SK-N-SH (cell line): ENCODE measurements around the gene BCAP31. TPM values are rescaled to one million over a fixed set of nuclear protein-coding genes. Genes with fewer than 3 reads are reported as not detected.
A peak's percentile ranks its signal among the peaks of the same experiment; 100 is the strongest.

ENCODE experiments used
- CTCF ChIA-PET: fragments of 300-600, 350-600 bp; formaldehyde crosslinking; extraction: SDS; loops from one replicate; lab custom pipeline; 2021; lab: Yijun Ruan, JAX
- POLR2A ChIA-PET: fragments of 350-600 bp; sonication (Branson Sonifier 250); formaldehyde crosslinking; extraction: SDS; loops from one replicate; lab custom pipeline; 2020; ENCODE audit warnings: antibody characterized with exemption, inconsistent platforms; lab: Yijun Ruan, JAX
- DNase-seq: peaks from one replicate; pipeline ENCODE4 v3.0.0; 2012
- H2AFZ ChIP-seq: fragments of 200-600 bp; sonication (generic); 2 replicates; pipeline ENCODE4 v1.8.1; 2016; ENCODE audit warnings: antibody characterized with exemption, mild to moderate bottlenecking, low read depth
- H3F3A ChIP-seq: fragments of 200-600 bp; sonication (generic); replicated peaks from 2 replicates; pipeline ENCODE3; 2016; ENCODE audit warnings: antibody characterized with exemption, mild to moderate bottlenecking; ENCODE audit not compliant: insufficient read depth
- H3K27ac ChIP-seq, 2 experiments: fragments of 200-500 bp in 1 of 2; fragments of 200-600 bp in 1 of 2; sonication (Bioruptor generic) in 1 of 2; sonication (generic), shearing (Covaris generic) in 1 of 2; 2 replicates each; pipeline versions ENCODE4 v1.5.1 to v1.6.1; 2014 to 2016; ENCODE audit warnings: low read depth in 2 of 2, inconsistent platforms in 1 of 2, low read length in 1 of 2, mild to moderate bottlenecking in 1 of 2, mixed read lengths in 1 of 2
- H3K27me3 ChIP-seq: fragments of 200-600 bp; sonication (generic), shearing (Covaris generic); 2 replicates; pipeline ENCODE4 v1.6.1; 2016; ENCODE audit warnings: mixed run types; ENCODE audit not compliant: insufficient read depth
- H3K36me3 ChIP-seq, 2 experiments: fragments of 200-500 bp in 1 of 2; fragments of 200-600 bp in 1 of 2; sonication (Bioruptor generic) in 1 of 2; sonication (generic) in 1 of 2; replicated peaks in 1 of 2; 2 replicates each; pipeline versions ENCODE3 to v1.5.1; 2014 to 2016; ENCODE audit warnings: low read length in 1 of 2, mild to moderate bottlenecking in 1 of 2; ENCODE audit not compliant: insufficient read depth in 2 of 2, control insufficient read depth in 1 of 2
- H3K4me1 ChIP-seq, 2 experiments: fragments of 200-500 bp in 1 of 2; fragments of 200-600 bp in 1 of 2; sonication (Bioruptor generic) in 1 of 2; sonication (generic), shearing (Covaris generic) in 1 of 2; 2 replicates each; pipeline versions ENCODE4 v1.5.1 to v1.6.1; 2014 to 2016; ENCODE audit warnings: low read depth in 1 of 2, low read length in 1 of 2, mixed run types in 1 of 2; ENCODE audit not compliant: insufficient read depth in 2 of 2, control insufficient read depth in 1 of 2
- H3K4me2 ChIP-seq: fragments of 200-600 bp; sonication (generic), shearing (Covaris generic); 2 replicates; pipeline ENCODE4 v1.6.1; 2017; ENCODE audit warnings: mixed run types
- H3K4me3 ChIP-seq, 2 experiments: fragments of 200-500 bp in 1 of 2; fragments of 200-600 bp in 1 of 2; sonication (Bioruptor generic) in 1 of 2; sonication (generic), shearing (Covaris generic) in 1 of 2; 2 replicates each; pipeline versions ENCODE4 v1.5.1 to v1.8.1; 2014 to 2016; ENCODE audit warnings: low read depth in 2 of 2, inconsistent platforms in 1 of 2, low read length in 1 of 2, mild to moderate bottlenecking in 1 of 2, mixed read lengths in 1 of 2, moderate library complexity in 1 of 2
- H3K79me2 ChIP-seq: fragments of 200-600 bp; sonication (generic); 2 replicates; pipeline ENCODE4 v1.8.1; 2017; ENCODE audit warnings: mild to moderate bottlenecking; ENCODE audit not compliant: insufficient read depth
- H3K9ac ChIP-seq: fragments of 200-600 bp; sonication (generic); 2 replicates; pipeline ENCODE4 v1.6.1; 2017; ENCODE audit warnings: mixed run types
- H3K9me2 ChIP-seq: fragments of 200-600 bp; sonication (generic); 2 replicates; pipeline ENCODE4 v1.6.1; 2017; ENCODE audit warnings: mixed run types
- H3K9me3 ChIP-seq: fragments of 200-600 bp; sonication (generic); 2 replicates; pipeline ENCODE4 v1.6.1; 2017; ENCODE audit warnings: mixed run types, mild to moderate bottlenecking, moderate library complexity
- H4K20me1 ChIP-seq: fragments of 200-600 bp; sonication (generic); 2 replicates; pipeline ENCODE4 v1.6.1; 2017; ENCODE audit warnings: mild to moderate bottlenecking, mixed run types; ENCODE audit not compliant: insufficient read depth
- CHD2 ChIP-seq: fragments of 150-350 bp; IDR thresholded peaks from 2 replicates; pipeline ENCODE4 v1.6.1; 2018; ENCODE audit warnings: low read length; ENCODE audit not compliant: partially characterized antibody
- EZH2phosphoT487 ChIP-seq: fragments of 200-600 bp; sonication (generic); IDR thresholded peaks from 2 replicates; pipeline ENCODE4 v1.6.1; 2017; ENCODE audit warnings: low read depth, mixed run types, mild to moderate bottlenecking, antibody characterized with exemption, moderate library complexity, borderline replicate concordance
- GATA2 ChIP-seq: sonication (generic); formaldehyde crosslinking; IDR thresholded peaks from 2 replicates; pipeline ENCODE4 v1.5.0; 2020; ENCODE audit warnings: mild to moderate bottlenecking, missing genetic modification reagents
- IRF3 ChIP-seq: fragments of 150-350 bp; IDR thresholded peaks from 2 replicates; pipeline ENCODE4 v1.6.1; 2016; ENCODE audit warnings: mild to moderate bottlenecking, low read depth, low read length
- JUND ChIP-seq: IDR thresholded peaks from 2 replicates; pipeline ENCODE4 v1.4.0; 2012
- MXI1 ChIP-seq: IDR thresholded peaks from 2 replicates; pipeline ENCODE4 v1.6.1; 2012; ENCODE audit warnings: mild to moderate bottlenecking, low read depth, low read length, improper control_type of control experiment
- NFIC ChIP-seq: IDR thresholded peaks from 2 replicates; pipeline ENCODE4 v1.4.0; 2012; ENCODE audit warnings: borderline replicate concordance
- NRF1 ChIP-seq: IDR thresholded peaks from 2 replicates; pipeline ENCODE4 v1.6.1; 2012; ENCODE audit warnings: low read depth, mild to moderate bottlenecking, low read length
- RAD21 ChIP-seq: IDR thresholded peaks from 2 replicates; pipeline ENCODE4 v1.6.1; 2012; ENCODE audit warnings: mild to moderate bottlenecking, low read length
- RFX5 ChIP-seq: IDR thresholded peaks from 2 replicates; pipeline ENCODE4 v1.6.1; 2012; ENCODE audit warnings: mild to moderate bottlenecking, improper control_type of control experiment, low read length
- RXRA ChIP-seq: IDR thresholded peaks from 2 replicates; pipeline ENCODE4 v1.4.0; 2012; ENCODE audit warnings: low read depth, mild to moderate bottlenecking, borderline replicate concordance
- SIN3A ChIP-seq: IDR thresholded peaks from 2 replicates; pipeline ENCODE4 v1.6.1; 2012; ENCODE audit warnings: low read depth, mild to moderate bottlenecking, low read length, moderate library complexity, borderline replicate concordance
- TEAD4 ChIP-seq: IDR thresholded peaks from 2 replicates; pipeline ENCODE4 v1.4.0; 2012; ENCODE audit warnings: mild to moderate bottlenecking, borderline replicate concordance; ENCODE audit not compliant: insufficient read depth
- YY1 ChIP-seq: IDR thresholded peaks from 2 replicates; pipeline ENCODE4 v1.4.0; 2012; ENCODE audit warnings: low read depth, mild to moderate bottlenecking
- WGBS: methylation state at CpG from one replicate; pipeline ENCODE4 v1.1.6; 2017; ENCODE audit warnings: low lambda C conversion rate; 5-methylcytosine and 5-hydroxymethylcytosine counted together
- polyA plus RNA-seq, 3 experiments: library from polyadenylated mRNA; depleted of rRNA; stranded (reverse); fragments of >200 nt; gene quantifications; 2 replicates each; pipeline ENCODE4 v1.2.3, GENCODE V29; 2012
- TF ChIP-seq, protein P1 (sequence below): fragments of 200-600 bp; sonication (generic); IDR thresholded peaks from 2 replicates; pipeline ENCODE4 v1.6.1; 2017; ENCODE audit warnings: antibody characterized with exemption, mild to moderate bottlenecking, moderate library complexity
- TF ChIP-seq, protein P2 (sequence below): IDR thresholded peaks from 2 replicates; pipeline ENCODE4; 2012
- TF ChIP-seq, protein P3 (sequence below): IDR thresholded peaks from 2 replicates; pipeline ENCODE4 v1.4.0; 2012; ENCODE audit warnings: low read depth, borderline replicate concordance

The BCAP31 gene
- polyA plus RNA-seq, 1 of the 3 experiments (the other 2 are of a cell fraction): 173 TPM

GRCh38 chrX:153726286-153727122 lies 2.3 kb upstream of the BCAP31 start:
- Histone ChIP-seq H3K79me2 (peaks cover 20% of the 10 kb centered on the region), H3K9ac (peak overlapping the region; percentile 18; the same call in 1 of the 2 replicates), H3K27ac (peak overlapping the region; percentile 47 to 76), H2AFZ (no peak overlapping the region), H4K20me1 (peaks cover 19% of the 10 kb centered on the region), H3K4me1 (peaks cover 7 to 38% of the 10 kb centered on the region in 2 experiments; a peak in 3 of 4 replicates), H3K36me3 (peaks cover 4 to 5% of the 10 kb centered on the region in 2 experiments), H3K9me3 (no peaks in the 10 kb centered on the region), H3K4me2 (peak overlapping the region; percentile 77), H3K9me2 (no peaks in the 10 kb centered on the region), H3F3A (no peaks in the 10 kb centered on the region), H3K27me3 (no peaks in the 10 kb centered on the region), H3K4me3 (peak overlapping the region; percentile 33 to 47)
- DNase-seq: peak; percentile 80
- 30% methylated on average over 25 of the region's 35 CpGs for WGBS
- POLR2A ChIA-PET: interaction anchor here (1.3 kb wide), 1 partner anchor 37 kb away, joined by 4 read pairs; no protein-coding TSS in a partner anchor
- TF ChIP-seq CHD2 (no peak), GATA2 (CRISPR knock-in tag) (0 out of 2 replicates have a peak, but pooled peaks have one; percentile 3)
- TF ChIP-seq, all 33 proteins: peak for 1
- CTCF ChIA-PET: interaction anchor here (0.6 to 2.7 kb wide), 4 partner anchors 12 to 256 kb away, joined by 3 to 11 read pairs (median 4); partner anchors contain the start of genes HAUS7 and PLXNB3

GRCh38 chrX:153725832-153726285 lies 1.7 kb upstream of the BCAP31 start:
- CTCF ChIA-PET: interaction anchor here (0.6 to 2.7 kb wide), 3 partner anchors 13 to 38 kb away, joined by 3 to 11 read pairs (median 5); partner anchors contain the start of gene PLXNB3
- Histone ChIP-seq H3K4me2 (peak overlapping the region; percentile 77; the same call in 1 of the 2 replicates), H3K4me1 (peaks cover 7 to 38% of the 10 kb centered on the region in 2 experiments; a peak in 3 of 4 replicates), H3K9me2 (no peaks in the 10 kb centered on the region), H3K79me2 (peaks cover 27% of the 10 kb centered on the region), H3K27ac (peak overlapping the region; percentile 47 to 76; a peak in 3 of 4 replicates), H3K27me3 (no peaks in the 10 kb centered on the region), H3K36me3 (peaks cover 0 to 6% of the 10 kb centered on the region in 2 experiments), H3K9me3 (no peaks in the 10 kb centered on the region), H3K9ac (no peak overlapping the region), H3K4me3 (no peak overlapping the region), H4K20me1 (peaks cover 22% of the 10 kb centered on the region), H3F3A (no peaks in the 10 kb centered on the region), H2AFZ (no peak overlapping the region)
- peak; percentile 41 for DNase-seq
- WGBS: 78% methylated on average over 28 of the region's 35 CpGs
- no peak for TF ChIP-seq MXI1
- TF ChIP-seq IRF3: no peak
- no peak for TF ChIP-seq RXRA
- TF ChIP-seq NRF1: no peak
- TF ChIP-seq, protein P1, sequence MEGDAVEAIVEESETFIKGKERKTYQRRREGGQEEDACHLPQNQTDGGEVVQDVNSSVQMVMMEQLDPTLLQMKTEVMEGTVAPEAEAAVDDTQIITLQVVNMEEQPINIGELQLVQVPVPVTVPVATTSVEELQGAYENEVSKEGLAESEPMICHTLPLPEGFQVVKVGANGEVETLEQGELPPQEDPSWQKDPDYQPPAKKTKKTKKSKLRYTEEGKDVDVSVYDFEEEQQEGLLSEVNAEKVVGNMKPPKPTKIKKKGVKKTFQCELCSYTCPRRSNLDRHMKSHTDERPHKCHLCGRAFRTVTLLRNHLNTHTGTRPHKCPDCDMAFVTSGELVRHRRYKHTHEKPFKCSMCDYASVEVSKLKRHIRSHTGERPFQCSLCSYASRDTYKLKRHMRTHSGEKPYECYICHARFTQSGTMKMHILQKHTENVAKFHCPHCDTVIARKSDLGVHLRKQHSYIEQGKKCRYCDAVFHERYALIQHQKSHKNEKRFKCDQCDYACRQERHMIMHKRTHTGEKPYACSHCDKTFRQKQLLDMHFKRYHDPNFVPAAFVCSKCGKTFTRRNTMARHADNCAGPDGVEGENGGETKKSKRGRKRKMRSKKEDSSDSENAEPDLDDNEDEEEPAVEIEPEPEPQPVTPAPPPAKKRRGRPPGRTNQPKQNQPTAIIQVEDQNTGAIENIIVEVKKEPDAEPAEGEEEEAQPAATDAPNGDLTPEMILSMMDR: no peak
- TF ChIP-seq, protein P2, sequence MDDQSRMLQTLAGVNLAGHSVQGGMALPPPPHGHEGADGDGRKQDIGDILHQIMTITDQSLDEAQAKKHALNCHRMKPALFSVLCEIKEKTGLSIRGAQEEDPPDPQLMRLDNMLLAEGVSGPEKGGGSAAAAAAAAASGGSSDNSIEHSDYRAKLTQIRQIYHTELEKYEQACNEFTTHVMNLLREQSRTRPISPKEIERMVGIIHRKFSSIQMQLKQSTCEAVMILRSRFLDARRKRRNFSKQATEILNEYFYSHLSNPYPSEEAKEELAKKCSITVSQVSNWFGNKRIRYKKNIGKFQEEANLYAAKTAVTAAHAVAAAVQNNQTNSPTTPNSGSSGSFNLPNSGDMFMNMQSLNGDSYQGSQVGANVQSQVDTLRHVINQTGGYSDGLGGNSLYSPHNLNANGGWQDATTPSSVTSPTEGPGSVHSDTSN: no peak
- TF ChIP-seq, protein P3, sequence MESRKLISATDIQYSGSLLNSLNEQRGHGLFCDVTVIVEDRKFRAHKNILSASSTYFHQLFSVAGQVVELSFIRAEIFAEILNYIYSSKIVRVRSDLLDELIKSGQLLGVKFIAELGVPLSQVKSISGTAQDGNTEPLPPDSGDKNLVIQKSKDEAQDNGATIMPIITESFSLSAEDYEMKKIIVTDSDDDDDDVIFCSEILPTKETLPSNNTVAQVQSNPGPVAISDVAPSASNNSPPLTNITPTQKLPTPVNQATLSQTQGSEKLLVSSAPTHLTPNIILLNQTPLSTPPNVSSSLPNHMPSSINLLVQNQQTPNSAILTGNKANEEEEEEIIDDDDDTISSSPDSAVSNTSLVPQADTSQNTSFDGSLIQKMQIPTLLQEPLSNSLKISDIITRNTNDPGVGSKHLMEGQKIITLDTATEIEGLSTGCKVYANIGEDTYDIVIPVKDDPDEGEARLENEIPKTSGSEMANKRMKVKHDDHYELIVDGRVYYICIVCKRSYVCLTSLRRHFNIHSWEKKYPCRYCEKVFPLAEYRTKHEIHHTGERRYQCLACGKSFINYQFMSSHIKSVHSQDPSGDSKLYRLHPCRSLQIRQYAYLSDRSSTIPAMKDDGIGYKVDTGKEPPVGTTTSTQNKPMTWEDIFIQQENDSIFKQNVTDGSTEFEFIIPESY: no peak
- TF ChIP-seq EZH2phosphoT487: no peak
- no peak for TF ChIP-seq YY1
- TF ChIP-seq RFX5: no peak
- TF ChIP-seq TEAD4: no peak
- no peak for TF ChIP-seq RAD21
- TF ChIP-seq JUND: no peak
- TF ChIP-seq NFIC: no peak
- TF ChIP-seq SIN3A: no peak
- POLR2A ChIA-PET: interaction anchor here (1.3 kb wide), 1 partner anchor 37 kb away, joined by 4 read pairs; no protein-coding TSS in a partner anchor
